Brain microvascular endothelial cell (primary cell): ENCODE data around the gene ATE1.
"Not testable (repeated sequence)": the region's sequence is repeated elsewhere in the genome, so short reads cannot be mapped to it uniquely, and the experiment has no call there.

Experiments used
- DNase-seq: peaks from one replicate; pipeline ENCODE4 v3.0.0-alpha.2; 2020
- H3K27ac ChIP-seq: fragments of 250-450 bp; sonication (Bioruptor Pico); 2 replicates; pipeline ENCODE4 v1.5.1; 2020; ENCODE audit warnings: mild to moderate bottlenecking, moderate library complexity
- H3K27me3 ChIP-seq: fragments of 250-450 bp; sonication (Bioruptor Pico); replicated peaks from 2 replicates; pipeline ENCODE4 v1.5.1; 2020; ENCODE audit warnings: mild to moderate bottlenecking
- H3K36me3 ChIP-seq: fragments of 250-450 bp; sonication (Bioruptor Pico); replicated peaks from 2 replicates; pipeline ENCODE4 v1.5.1; 2020; ENCODE audit warnings: mild to moderate bottlenecking
- H3K4me3 ChIP-seq: 2 replicates; pipeline ENCODE4 v1.5.1; 2011; ENCODE audit warnings: low read depth, mild to moderate bottlenecking, control low read depth, low read length, moderate library complexity
- CTCF ChIP-seq: IDR thresholded peaks from 2 replicates; pipeline ENCODE4 v1.5.1; 2011; ENCODE audit warnings: low read depth, mild to moderate bottlenecking, moderate library complexity, low read length, control low read depth, inconsistent platforms; ENCODE audit errors: missing control alignments
- in situ Hi-C: cut with HindIII; loops from 2 replicates; pipeline ENCODE4 v1.10.0; 2017; ENCODE audit warnings: low sequenced_read_pairs, low pct_ligation_motif_present

ATE1 gene

GRCh38 chr10:121935702-121936101, 7.9 kb upstream of the ATE1 start:
- Histone ChIP-seq H3K36me3 (no peaks in the 10 kb centered on the region), H3K27ac (no peak overlapping the region), H3K4me3 (no peak overlapping the region), H3K27me3 (no peaks in the 10 kb centered on the region)
- TF ChIP-seq CTCF: no peak
- in situ Hi-C loops: no loop called here
- DNase-seq: no peak

- in situ Hi-C loops, DNase-seq: not testable (repeated sequence)
Measured at GRCh38 chr10:121930268-121931085, 2.6 kb upstream of the ATE1 start.

GRCh38 chr10:121929585-121930267, 1.9 kb upstream of the ATE1 start:
- H3K27me3 ChIP-seq, DNase-seq, H3K4me3 ChIP-seq, H3K27ac ChIP-seq, in situ Hi-C loops, H3K36me3 ChIP-seq: not testable (repeated sequence)

More at GRCh38 chr10:121930268-121931085, 2.6 kb upstream of the ATE1 start:
- not testable (repeated sequence) for H3K27ac ChIP-seq, H3K4me3 ChIP-seq, H3K27me3 ChIP-seq, H3K36me3 ChIP-seq

- Histone ChIP-seq H3K27ac (peak overlapping the region; percentile 93), H3K27me3 (no peaks in the 10 kb centered on the region), H3K36me3 (no peaks in the 10 kb centered on the region), H3K4me3 (peak overlapping the region; percentile 86)
- in situ Hi-C loops: no loop called here
- no peak for DNase-seq
- no peak for TF ChIP-seq CTCF
Measured at GRCh38 chr10:121928528-121928884, 675 bp upstream of the ATE1 start.

- Histone ChIP-seq H3K36me3 (no peaks in the 10 kb centered on the region), H3K27me3 (no peaks in the 10 kb centered on the region), H3K27ac (peak overlapping the region; percentile 93), H3K4me3 (peak overlapping the region; percentile 86)
- TF ChIP-seq CTCF: no peak
- peak; percentile 12 for DNase-seq
- in situ Hi-C loops: no loop called here
Measured at GRCh38 chr10:121927318-121927840, 452 bp downstream of the ATE1 start.

- in situ Hi-C loops: no loop called here
- Histone ChIP-seq H3K4me3 (peak overlapping the region; percentile 86), H3K27ac (peak overlapping the region; percentile 93), H3K36me3 (no peaks in the 10 kb centered on the region), H3K27me3 (no peaks in the 10 kb centered on the region)
- no peak for TF ChIP-seq CTCF
- DNase-seq: peak; percentile 16
Measured at GRCh38 chr10:121926671-121927317, 1.0 kb downstream of the ATE1 start.
